TTC549 (cell line): ENCODE data around the gene GPC3.

ENCODE experiments used
- FAIRE-seq: peaks from 2 replicates; lab custom pipeline; 2012; peaks lifted over from hg19 to GRCh38; lab: Jason Lieb, UNC

The GPC3 gene

GRCh38 chrX:133594156-133594555 lies 391.2 kb downstream of the GPC3 start:
- no peak for FAIRE-seq

- FAIRE-seq: no peak
Observed at GRCh38 chrX:133593531-133593930, 391.9 kb downstream of the GPC3 start.

- no peak for FAIRE-seq
Observed at GRCh38 chrX:133590703-133591505, 394.5 kb downstream of the GPC3 start.

GRCh38 chrX:133588827-133589226 lies 396.6 kb downstream of the GPC3 start:
- FAIRE-seq: no peak

- FAIRE-seq: no peak
Observed at GRCh38 chrX:133587818-133588217, 397.6 kb downstream of the GPC3 start.

GRCh38 chrX:133587071-133587470 lies 398.3 kb downstream of the GPC3 start:
- no peak for FAIRE-seq

- FAIRE-seq: no peak
Observed at GRCh38 chrX:133586443-133586842, 399.0 kb downstream of the GPC3 start.

GRCh38 chrX:133583825-133584224 lies 401.6 kb downstream of the GPC3 start:
- FAIRE-seq: no peak

- no peak for FAIRE-seq
Observed at GRCh38 chrX:133580625-133581024, 404.8 kb downstream of the GPC3 start.

GRCh38 chrX:133579631-133580030 lies 405.8 kb downstream of the GPC3 start:
- no peak for FAIRE-seq

GRCh38 chrX:133576876-133577275 lies 408.5 kb downstream of the GPC3 start:
- no peak for FAIRE-seq

GRCh38 chrX:133575501-133576136 lies 409.8 kb downstream of the GPC3 start:
- FAIRE-seq: no peak

GRCh38 chrX:133574716-133575115 lies 410.7 kb downstream of the GPC3 start:
- FAIRE-seq: no peak

GRCh38 chrX:133570549-133570948 lies 414.8 kb downstream of the GPC3 start:
- no peak for FAIRE-seq

- FAIRE-seq: no peak
Observed at GRCh38 chrX:133569217-133569616, 416.2 kb downstream of the GPC3 start.

GRCh38 chrX:133568109-133568508 lies 417.3 kb downstream of the GPC3 start:
- FAIRE-seq: no peak

GRCh38 chrX:133566876-133567275 lies 418.5 kb downstream of the GPC3 start:
- no peak for FAIRE-seq

- FAIRE-seq: no peak
Observed at GRCh38 chrX:133563705-133564104, 421.7 kb downstream of the GPC3 start.

- FAIRE-seq: no peak
Observed at GRCh38 chrX:133561251-133561650, 424.1 kb downstream of the GPC3 start.

GRCh38 chrX:133559909-133560308 lies 425.5 kb downstream of the GPC3 start:
- no peak for FAIRE-seq

- no peak for FAIRE-seq
Observed at GRCh38 chrX:133555782-133556458, 429.5 kb downstream of the GPC3 start.

- FAIRE-seq: no peak
Observed at GRCh38 chrX:133550665-133551485, 434.5 kb downstream of the GPC3 start.
